Loucy (cell line): ENCODE data around the gene CDHR1.

Experiments
- EZH2phosphoT487 ChIP-seq: fragments of 200-600 bp; IDR thresholded peaks from 2 replicates; pipeline ENCODE4 v1.6.1; 2018; ENCODE audit warnings: antibody characterized with exemption, mild to moderate bottlenecking, moderate library complexity, borderline replicate concordance
- TF ChIP-seq, protein P1 (sequence below): fragments of 200-600 bp; sonication (generic); conservative IDR thresholded peaks from 2 replicates; pipeline ENCODE4 v1.5.1; 2014; ENCODE audit warnings: mild to moderate bottlenecking, antibody characterized with exemption, low read length

GRCh38 chr10:84262190-84262956 is 68.0 kb downstream of the CDHR1 start:
- TF ChIP-seq, protein P1, sequence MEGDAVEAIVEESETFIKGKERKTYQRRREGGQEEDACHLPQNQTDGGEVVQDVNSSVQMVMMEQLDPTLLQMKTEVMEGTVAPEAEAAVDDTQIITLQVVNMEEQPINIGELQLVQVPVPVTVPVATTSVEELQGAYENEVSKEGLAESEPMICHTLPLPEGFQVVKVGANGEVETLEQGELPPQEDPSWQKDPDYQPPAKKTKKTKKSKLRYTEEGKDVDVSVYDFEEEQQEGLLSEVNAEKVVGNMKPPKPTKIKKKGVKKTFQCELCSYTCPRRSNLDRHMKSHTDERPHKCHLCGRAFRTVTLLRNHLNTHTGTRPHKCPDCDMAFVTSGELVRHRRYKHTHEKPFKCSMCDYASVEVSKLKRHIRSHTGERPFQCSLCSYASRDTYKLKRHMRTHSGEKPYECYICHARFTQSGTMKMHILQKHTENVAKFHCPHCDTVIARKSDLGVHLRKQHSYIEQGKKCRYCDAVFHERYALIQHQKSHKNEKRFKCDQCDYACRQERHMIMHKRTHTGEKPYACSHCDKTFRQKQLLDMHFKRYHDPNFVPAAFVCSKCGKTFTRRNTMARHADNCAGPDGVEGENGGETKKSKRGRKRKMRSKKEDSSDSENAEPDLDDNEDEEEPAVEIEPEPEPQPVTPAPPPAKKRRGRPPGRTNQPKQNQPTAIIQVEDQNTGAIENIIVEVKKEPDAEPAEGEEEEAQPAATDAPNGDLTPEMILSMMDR = no peak
- TF ChIP-seq EZH2phosphoT487 = no peak
